ENCODE data around the gene ESRRG. TPM values are rescaled to one million over a fixed set of nuclear protein-coding genes. Genes with fewer than 3 reads are reported as not detected.

The ESRRG gene
- total and polyA plus RNA-seq, 10 donors, result 0.29 to 11.9 (median 2.2) TPM

- H3K27ac ChIP-seq, result no peak overlapping the region
- DNase-seq, result no peak
- no peaks in the 10 kb centered on the region for H3K9me3 ChIP-seq
- H3K36me3 ChIP-seq, result no peaks in the 10 kb centered on the region
- H3K27me3 ChIP-seq (replicated peaks in 1 of 7), result no peaks in the 10 kb centered on the region
- WGBS, 5 donors, result 70 to 86% (median 79%) methylated on average over 4 of the region's 4 CpGs
- H3K4me3 ChIP-seq, result no peak overlapping the region
- TF ChIP-seq POLR2A (IDR thresholded peaks at IDR 0.05), result no peak
- no peak for TF ChIP-seq CTCF (IDR thresholded peaks at IDR 0.05 in 8 of 11, conservative IDR thresholded peaks at IDR 0.05 in 3 of 11)
- TF ChIP-seq POLR2AphosphoS5 (IDR thresholded peaks at IDR 0.05), result no peak
- H3K4me1 ChIP-seq, result no peaks in the 10 kb centered on the region
- intact Hi-C loops (cut with DNase I; ENCODE audit: low total_unique reads), result no loop called here
Observed at GRCh38 chr1:216653001-216653400, 70.2 kb downstream of the ESRRG start.

- no peak for DNase-seq
- Histone ChIP-seq H3K36me3 (no peaks in the 10 kb centered on the region), H3K27ac (no peak overlapping the region), H3K4me1 (no peaks in the 10 kb centered on the region), H3K4me3 (no peak overlapping the region), H3K9me3 (no peaks in the 10 kb centered on the region), H3K27me3 (replicated peaks in 1 of 7) (no peaks in the 10 kb centered on the region)
- intact Hi-C loops (cut with DNase I; ENCODE audit: low total_unique reads), result no loop called here
- 82 to 89% (median 86%) methylated on average over 6 of the region's 6 CpGs for WGBS, 5 donors
- no peak for TF ChIP-seq POLR2AphosphoS5 (IDR thresholded peaks at IDR 0.05)
- TF ChIP-seq CTCF (IDR thresholded peaks at IDR 0.05 in 8 of 11, conservative IDR thresholded peaks at IDR 0.05 in 3 of 11), result no peak
- TF ChIP-seq POLR2A (IDR thresholded peaks at IDR 0.05), result no peak
Observed at GRCh38 chr1:216651826-216652418, 71.3 kb downstream of the ESRRG start.

- DNase-seq, result no peak
- Histone ChIP-seq H3K27me3 (replicated peaks in 1 of 7) (no peaks in the 10 kb centered on the region), H3K4me3 (no peak overlapping the region), H3K27ac (no peak overlapping the region), H3K4me1 (no peaks in the 10 kb centered on the region), H3K9me3 (no peaks in the 10 kb centered on the region), H3K36me3 (no peaks in the 10 kb centered on the region)
- TF ChIP-seq CTCF (IDR thresholded peaks at IDR 0.05 in 8 of 11, conservative IDR thresholded peaks at IDR 0.05 in 3 of 11) (no peak), POLR2A (IDR thresholded peaks at IDR 0.05) (no peak), POLR2AphosphoS5 (IDR thresholded peaks at IDR 0.05) (no peak)
- 57 to 90% (median 74%) methylated on average over 1 of the region's 1 CpG for WGBS, 5 donors
- intact Hi-C loops (cut with DNase I; ENCODE audit: low total_unique reads), result no loop called here
Observed at GRCh38 chr1:216643176-216643575, 80.1 kb downstream of the ESRRG start.

GRCh38 chr1:216641669-216642460, 81.4 kb downstream of the ESRRG start:
- no peak for DNase-seq
- no peaks in the 10 kb centered on the region for H3K4me1 ChIP-seq
- no peaks in the 10 kb centered on the region for H3K27me3 ChIP-seq (replicated peaks in 1 of 7)
- intact Hi-C loops (cut with DNase I; ENCODE audit: low total_unique reads), result no loop called here
- no peak overlapping the region for H3K27ac ChIP-seq
- H3K4me3 ChIP-seq, result no peak overlapping the region
- no peak for TF ChIP-seq POLR2AphosphoS5 (IDR thresholded peaks at IDR 0.05)
- TF ChIP-seq POLR2A (IDR thresholded peaks at IDR 0.05), result no peak
- no peak for TF ChIP-seq CTCF (IDR thresholded peaks at IDR 0.05 in 8 of 11, conservative IDR thresholded peaks at IDR 0.05 in 3 of 11)
- no peaks in the 10 kb centered on the region for H3K9me3 ChIP-seq
- no peaks in the 10 kb centered on the region for H3K36me3 ChIP-seq
- 80 to 91% (median 87%) methylated on average over 2 of the region's 2 CpGs for WGBS, 5 donors
